Measurements from ENCODE around the gene KLK4.

Gene KLK4

DNA sequence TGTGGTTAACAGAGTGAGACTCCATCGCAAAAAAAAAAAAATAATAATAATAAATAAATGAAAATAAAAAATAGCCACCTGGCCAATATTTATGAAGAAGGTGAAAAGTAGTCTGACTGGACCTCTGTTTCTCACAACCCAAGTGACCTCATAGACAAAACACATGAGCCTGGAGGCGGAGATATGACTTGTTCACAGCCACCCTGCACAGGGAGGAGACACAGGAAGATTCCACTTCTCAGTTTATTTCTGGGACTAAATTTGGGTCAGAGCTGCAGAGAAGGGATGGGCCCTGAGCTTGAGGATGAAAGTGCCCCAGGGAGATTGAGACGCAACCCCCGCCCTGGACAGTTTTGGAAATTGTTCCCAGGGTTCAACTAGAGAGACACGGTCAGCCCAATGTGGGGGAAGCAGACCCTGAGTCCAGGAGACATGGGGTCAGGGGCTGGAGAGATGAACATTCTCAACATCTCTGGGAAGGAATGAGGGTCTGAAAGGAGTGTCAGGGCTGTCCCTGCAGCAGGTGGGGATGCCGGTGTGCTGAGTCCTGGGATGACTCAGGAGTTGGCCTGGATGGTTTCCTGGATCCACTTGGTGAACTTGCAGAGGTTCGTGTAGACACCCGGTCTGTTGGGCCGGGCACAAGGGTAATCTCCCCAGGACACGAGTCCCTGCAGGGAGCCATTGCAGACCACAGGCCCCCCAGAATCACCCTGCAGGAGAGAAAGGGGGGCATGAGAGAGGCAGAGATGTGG is 32.1 kb upstream of the KLK4 start:
- Histone ChIP-seq H3K9me3 (ENCODE audit: insufficient read depth, low read length) (no peaks in the 10 kb centered on the region), H3K27me3 (ENCODE audit: low read depth, low read length) (peaks cover 22% of the 10 kb centered on the region; the same call in 1 of the 2 replicates), H3K36me3 (replicated peaks; ENCODE audit: low read depth, low read length) (no peaks in the 10 kb centered on the region), H3K4me1 (ENCODE audit: low read length) (no peaks in the 10 kb centered on the region), H3K4me2 (ENCODE audit: low read length) (no peak overlapping the region), H4K20me1 (ENCODE audit: insufficient read depth, low read length) (no peaks in the 10 kb centered on the region), H3K27ac (ENCODE audit: low read length) (no peak overlapping the region), H3K79me2 (ENCODE audit: low read length) (no peaks in the 10 kb centered on the region), H2AFZ (ENCODE audit: low read depth, low read length) (no peak overlapping the region), H3K9ac (ENCODE audit: low read length) (no peak overlapping the region), H3K4me3 (ENCODE audit: low read length) (no peak overlapping the region)
- TF ChIP-seq EZH2phosphoT487 (IDR thresholded peaks at IDR 0.05; ENCODE audit: low read depth) (no peak), CTCF (IDR thresholded peaks at IDR 0.05; ENCODE audit: low read depth, low read length) (no peak)

DNA sequence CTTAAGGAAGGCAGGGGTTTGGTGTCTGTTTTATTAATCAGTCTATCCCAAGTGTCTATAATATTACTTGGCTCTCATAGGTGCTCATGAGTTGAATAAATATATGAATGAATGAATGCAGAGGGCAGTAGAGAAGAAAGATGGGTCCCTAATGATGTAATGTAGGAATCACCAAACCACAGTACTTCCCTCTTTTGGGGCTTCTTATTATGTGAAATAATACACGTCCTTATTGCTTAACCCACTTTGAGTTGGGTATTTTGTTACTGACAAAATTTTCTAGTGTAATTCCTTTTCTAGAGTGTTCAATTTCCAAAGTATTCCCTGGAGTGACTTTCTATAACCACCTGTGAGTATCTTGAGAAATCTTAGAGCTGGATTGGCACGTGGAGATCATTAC is 28.4 kb upstream of the KLK4 start:
- H3K4me1 ChIP-seq (ENCODE audit: low read length) = no peaks in the 10 kb centered on the region
- no peak overlapping the region for H2AFZ ChIP-seq (ENCODE audit: low read depth, low read length)
- no peak overlapping the region for H3K9ac ChIP-seq (ENCODE audit: low read length)
- no peak overlapping the region for H3K27ac ChIP-seq (ENCODE audit: low read length)
- H3K4me3 ChIP-seq (ENCODE audit: low read length) = no peak overlapping the region
- H3K9me3 ChIP-seq (ENCODE audit: insufficient read depth, low read length) = no peaks in the 10 kb centered on the region
- TF ChIP-seq EZH2phosphoT487 (IDR thresholded peaks at IDR 0.05; ENCODE audit: low read depth) = no peak
- no peak for TF ChIP-seq CTCF (IDR thresholded peaks at IDR 0.05; ENCODE audit: low read depth, low read length)
- H3K27me3 ChIP-seq (ENCODE audit: low read depth, low read length) = peaks cover 15% of the 10 kb centered on the region; the same call in 1 of the 2 replicates
- H3K36me3 ChIP-seq (replicated peaks; ENCODE audit: low read depth, low read length) = no peaks in the 10 kb centered on the region
- no peak overlapping the region for H3K4me2 ChIP-seq (ENCODE audit: low read length)
- H4K20me1 ChIP-seq (ENCODE audit: insufficient read depth, low read length) = no peaks in the 10 kb centered on the region
- H3K79me2 ChIP-seq (ENCODE audit: low read length) = no peaks in the 10 kb centered on the region

- no peaks in the 10 kb centered on the region for H3K4me1 ChIP-seq (ENCODE audit: low read length)
- H3K4me2 ChIP-seq (ENCODE audit: low read length) = no peak overlapping the region
- no peaks in the 10 kb centered on the region for H3K36me3 ChIP-seq (replicated peaks; ENCODE audit: low read depth, low read length)
- no peaks in the 10 kb centered on the region for H3K79me2 ChIP-seq (ENCODE audit: low read length)
- no peak overlapping the region for H3K27ac ChIP-seq (ENCODE audit: low read length)
- TF ChIP-seq CTCF (IDR thresholded peaks at IDR 0.05; ENCODE audit: low read depth, low read length) (no peak), EZH2phosphoT487 (IDR thresholded peaks at IDR 0.05; ENCODE audit: low read depth) (no peak)
- peaks cover 6% of the 10 kb centered on the region; the same call in 1 of the 2 replicates for H3K27me3 ChIP-seq (ENCODE audit: low read depth, low read length)
- H3K4me3 ChIP-seq (ENCODE audit: low read length) = no peak overlapping the region
- H4K20me1 ChIP-seq (ENCODE audit: insufficient read depth, low read length) = no peaks in the 10 kb centered on the region
- no peaks in the 10 kb centered on the region for H3K9me3 ChIP-seq (ENCODE audit: insufficient read depth, low read length)
- H3K9ac ChIP-seq (ENCODE audit: low read length) = no peak overlapping the region
- H2AFZ ChIP-seq (ENCODE audit: low read depth, low read length) = no peak overlapping the region
Measured at GRCh38 chr19:50933640-50934039, 22.4 kb upstream of the KLK4 start.

- peaks cover 9% of the 10 kb centered on the region; the same call in 1 of the 2 replicates for H3K27me3 ChIP-seq (ENCODE audit: low read depth, low read length)
- H3K27ac ChIP-seq (ENCODE audit: low read length) = no peak overlapping the region
- no peaks in the 10 kb centered on the region for H3K36me3 ChIP-seq (replicated peaks; ENCODE audit: low read depth, low read length)
- no peaks in the 10 kb centered on the region for H4K20me1 ChIP-seq (ENCODE audit: insufficient read depth, low read length)
- H2AFZ ChIP-seq (ENCODE audit: low read depth, low read length) = no peak overlapping the region
- H3K9ac ChIP-seq (ENCODE audit: low read length) = no peak overlapping the region
- H3K79me2 ChIP-seq (ENCODE audit: low read length) = no peaks in the 10 kb centered on the region
- no peak overlapping the region for H3K4me2 ChIP-seq (ENCODE audit: low read length)
- no peaks in the 10 kb centered on the region for H3K4me1 ChIP-seq (ENCODE audit: low read length)
- no peak for TF ChIP-seq EZH2phosphoT487 (IDR thresholded peaks at IDR 0.05; ENCODE audit: low read depth)
- TF ChIP-seq CTCF (IDR thresholded peaks at IDR 0.05; ENCODE audit: low read depth, low read length) = no peak
- no peaks in the 10 kb centered on the region for H3K9me3 ChIP-seq (ENCODE audit: insufficient read depth, low read length)
- H3K4me3 ChIP-seq (ENCODE audit: low read length) = no peak overlapping the region
Measured at GRCh38 chr19:50932690-50933083, 21.5 kb upstream of the KLK4 start.
